GM18498 (cell line): ENCODE measurements around the gene TRIP12.
"Not testable (repeated sequence)": the region's sequence is repeated elsewhere in the genome, so short reads cannot be mapped to it uniquely, and the experiment has no call there.

Source experiments
- ATAC-seq: cut with Tn5 transposase; IDR thresholded peaks from one replicate; pipeline ENCODE4 v1.9.1; 2021; ENCODE audit warnings: mild to moderate bottlenecking, moderate library complexity; ENCODE audit not compliant: unreplicated experiment

Gene TRIP12

DNA sequence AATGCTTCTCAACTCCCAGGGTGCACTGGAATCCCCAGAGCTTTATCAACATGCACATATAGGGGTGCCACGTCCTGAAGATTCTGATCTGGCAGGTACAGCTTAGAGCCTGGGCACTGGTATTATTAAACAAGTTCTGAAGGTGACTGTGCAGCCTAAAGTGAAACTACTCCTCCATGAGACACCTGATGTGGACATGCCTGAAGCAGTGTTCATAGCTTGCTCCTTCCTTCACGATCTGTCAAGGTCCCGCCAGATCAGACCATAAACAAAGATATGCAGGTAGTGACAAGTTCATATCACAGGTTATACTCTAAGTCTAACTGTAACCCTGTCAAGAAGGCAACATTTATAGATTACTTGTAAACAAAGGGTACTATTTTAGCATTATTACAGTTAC is 142.2 kb downstream of the TRIP12 start:
- no peak for ATAC-seq

GRCh38 chr2:229777716-229778115 is 144.1 kb downstream of the TRIP12 start:
- ATAC-seq = no peak

GRCh38 chr2:229775614-229776313 is 146.0 kb downstream of the TRIP12 start:
- ATAC-seq = no peak

GRCh38 chr2:229774237-229774636 is 147.6 kb downstream of the TRIP12 start:
- no peak for ATAC-seq

- no peak for ATAC-seq
Measured at GRCh38 chr2:229768235-229768634, 153.6 kb downstream of the TRIP12 start.

DNA sequence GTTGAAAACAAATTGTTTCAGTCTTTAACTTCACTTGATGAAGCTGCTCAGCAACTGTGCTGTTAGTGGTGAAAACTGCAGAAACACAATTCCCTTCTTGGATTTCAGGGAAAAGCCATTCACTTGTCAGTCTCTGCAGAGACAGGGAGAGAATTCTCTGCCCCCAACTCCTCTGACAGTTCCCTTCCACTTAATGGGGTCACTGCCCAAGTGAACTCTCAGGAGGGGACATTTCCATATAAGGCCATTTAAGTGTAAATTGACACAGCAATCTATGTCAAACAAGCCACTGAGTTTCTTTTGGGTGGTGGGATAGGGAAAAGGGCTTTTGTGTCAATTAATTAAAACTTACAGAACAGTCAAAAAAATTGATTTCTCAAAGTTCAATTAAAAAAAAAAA is 156.1 kb downstream of the TRIP12 start:
- ATAC-seq = no peak

GRCh38 chr2:229761663-229762062 is 160.1 kb downstream of the TRIP12 start:
- no peak for ATAC-seq

- ATAC-seq = not testable (repeated sequence)
Measured at GRCh38 chr2:229757462-229757861, 164.3 kb downstream of the TRIP12 start.

DNA sequence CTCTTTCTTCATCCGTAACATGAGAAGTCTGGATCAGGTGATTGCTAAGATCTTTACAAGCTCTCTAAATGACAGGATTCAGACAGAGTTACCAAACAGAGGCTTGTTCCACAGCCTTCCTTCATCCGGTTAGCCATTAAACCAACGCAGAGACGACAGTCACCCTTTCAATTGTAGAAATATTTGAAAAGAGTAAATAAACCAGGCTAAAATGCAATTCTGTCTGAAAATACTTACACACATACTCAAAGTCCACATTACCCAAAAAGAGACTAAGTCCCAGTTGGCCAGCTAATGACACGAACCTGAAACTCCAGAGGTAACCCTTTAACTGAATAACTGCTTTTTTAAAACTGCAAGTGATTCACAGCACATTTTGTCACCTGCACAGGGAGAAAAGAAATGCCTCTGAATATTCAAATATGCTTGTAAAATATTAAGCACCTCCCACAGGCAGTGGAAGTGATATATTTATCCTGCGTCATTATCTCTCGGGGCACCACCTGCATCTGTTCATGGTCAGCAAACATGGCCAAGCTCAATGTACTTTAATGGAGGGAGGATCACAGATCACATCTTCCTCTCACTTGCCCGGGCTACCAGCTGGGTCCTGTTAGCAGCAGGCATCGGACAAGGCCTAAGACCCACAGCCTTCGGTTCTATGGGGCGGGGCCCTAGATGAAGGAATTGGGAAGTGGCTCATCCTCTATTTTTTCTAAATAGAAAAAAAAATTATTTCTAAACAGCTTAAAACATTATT is 168.7 kb downstream of the TRIP12 start:
- ATAC-seq = no peak

GRCh38 chr2:229749779-229750178 is 172.0 kb downstream of the TRIP12 start:
- no peak for ATAC-seq

DNA sequence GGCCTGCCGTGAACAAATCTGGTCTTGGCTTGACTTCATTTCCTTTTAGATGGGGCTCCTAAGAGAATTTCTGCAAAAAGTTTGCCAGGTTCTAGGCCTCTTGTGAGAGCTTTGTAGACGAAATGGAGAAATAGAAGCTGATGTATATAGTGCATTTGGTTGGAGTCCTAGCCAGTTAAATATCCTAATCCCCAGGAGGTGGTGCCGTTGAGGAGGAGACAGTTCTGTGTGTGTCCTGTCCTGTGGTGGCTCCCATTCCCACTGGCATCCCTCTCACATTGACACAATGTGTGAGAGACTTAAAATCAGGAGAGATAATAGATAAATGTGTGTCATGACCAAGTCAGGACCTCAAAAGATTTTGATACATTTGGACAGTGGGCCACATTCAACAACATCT is 172.9 kb downstream of the TRIP12 start:
- no peak for ATAC-seq

- ATAC-seq = not testable (repeated sequence)
Measured at GRCh38 chr2:229742691-229743090, 179.1 kb downstream of the TRIP12 start.

- no peak for ATAC-seq
Measured at GRCh38 chr2:229740279-229740678, 181.5 kb downstream of the TRIP12 start.

DNA sequence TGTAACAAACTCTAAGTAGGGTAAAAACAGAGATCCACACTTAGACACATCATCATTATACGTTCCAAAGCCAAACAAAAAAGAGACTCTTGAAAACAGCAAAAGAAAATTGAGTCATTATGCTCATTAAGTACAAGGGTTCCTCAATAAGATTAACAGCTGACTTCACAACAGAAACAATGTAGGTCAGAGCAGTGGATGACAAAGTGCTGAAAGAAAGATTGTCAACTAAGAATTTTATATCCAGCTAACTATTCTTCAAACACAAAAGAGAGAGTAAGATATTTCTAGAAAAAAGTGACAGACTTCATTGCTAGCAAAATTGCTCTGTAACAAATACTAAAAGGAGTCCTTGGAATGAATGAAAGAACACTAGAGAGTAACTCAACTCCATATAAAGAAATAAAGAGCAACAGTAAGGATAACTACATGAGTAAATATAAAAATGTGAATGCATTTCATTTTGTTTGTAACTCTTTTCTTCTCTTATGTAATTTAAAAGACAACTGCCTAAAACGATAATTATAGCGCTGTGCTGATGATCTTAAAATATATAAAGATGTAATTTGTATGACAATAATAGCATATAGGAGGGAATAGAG is 183.7 kb downstream of the TRIP12 start:
- no peak for ATAC-seq

GRCh38 chr2:229734410-229734809 is 187.4 kb downstream of the TRIP12 start:
- no peak for ATAC-seq

- no peak for ATAC-seq
Measured at GRCh38 chr2:229733611-229734245, 188.1 kb downstream of the TRIP12 start.

GRCh38 chr2:229732897-229733296 is 188.9 kb downstream of the TRIP12 start:
- no peak for ATAC-seq

DNA sequence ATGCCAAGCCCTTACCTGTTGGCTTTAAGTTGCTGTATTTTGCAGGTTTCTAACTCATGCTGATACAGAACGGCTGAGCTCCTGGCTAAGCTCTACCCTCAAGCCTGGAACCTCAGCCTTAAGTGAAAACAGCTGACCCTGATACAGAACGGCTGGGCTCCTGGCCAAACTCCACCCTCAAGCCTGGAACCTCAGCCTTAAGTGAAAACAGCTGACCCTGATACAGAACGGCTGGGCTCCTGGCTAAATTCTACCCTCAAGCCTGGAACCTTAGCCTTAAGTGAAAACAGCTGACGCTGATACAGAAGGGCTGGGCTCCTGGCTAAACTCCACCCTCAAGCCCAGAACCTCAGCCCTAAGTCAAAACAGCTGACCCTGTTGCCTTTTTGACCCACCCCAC is 189.9 kb downstream of the TRIP12 start:
- no peak for ATAC-seq

GRCh38 chr2:229731363-229731762 is 190.4 kb downstream of the TRIP12 start:
- ATAC-seq = no peak

GRCh38 chr2:229728370-229728769 is 193.4 kb downstream of the TRIP12 start:
- no peak for ATAC-seq

GRCh38 chr2:229726643-229727042 is 195.2 kb downstream of the TRIP12 start:
- no peak for ATAC-seq
